Activated CD8-positive, alpha-beta T cell treated with anti-CD3 and anti-CD28 coated beads, Interleukin-2, amount 10 ng/mL, durations not matched to agents 7 days and 5 days (primary cell): ENCODE results near the gene PRKCA. TPM values are rescaled to one million over a fixed set of nuclear protein-coding genes. Genes with fewer than 3 reads are reported as not detected.

Experiments
- ATAC-seq: fragments of 150-1000 bp; cut with Tn5 transposase; one replicate; pipeline ENCODE4 v1.10.0; 2021; ENCODE audit warnings: moderate library complexity
- CTCF ChIA-PET: fragments of 350-600 bp; sonication (Branson Sonifier 250); formaldehyde crosslinking; loops from one replicate; lab custom pipeline; 2021; ENCODE audit warnings: antibody characterized with exemption; lab: Charles Lee
- POLR2A ChIA-PET: fragments of 350-600 bp; sonication (Branson Sonifier 250); formaldehyde crosslinking; loops from one replicate; lab custom pipeline; 2021; ENCODE audit warnings: antibody characterized with exemption; lab: Charles Lee
- DNase-seq: peaks from one replicate; pipeline ENCODE4 v3.0.0-alpha.2; 2020
- H3K27ac Mint-ChIP-seq: one replicate; pipeline ENCODE4 v1.8.0; 2021; ENCODE audit warnings: mild to moderate bottlenecking, mixed read lengths
- H3K27me3 Mint-ChIP-seq: one replicate; pipeline ENCODE4 v1.8.0; 2021; ENCODE audit warnings: low read depth, mixed read lengths
- H3K36me3 Mint-ChIP-seq: one replicate; pipeline ENCODE4 v1.8.0; 2021; ENCODE audit warnings: low read depth, mixed read lengths
- H3K4me1 Mint-ChIP-seq: one replicate; pipeline ENCODE4 v1.8.0; 2021; ENCODE audit warnings: low read depth, mixed read lengths
- H3K4me3 Mint-ChIP-seq: one replicate; pipeline ENCODE4 v1.8.0; 2021; ENCODE audit warnings: mild to moderate bottlenecking, mixed read lengths
- H3K9me3 Mint-ChIP-seq: one replicate; pipeline ENCODE4 v1.8.0; 2022; ENCODE audit warnings: mixed read lengths; ENCODE audit not compliant: insufficient read depth
- total RNA-seq, 2 experiments: library from RNA; stranded (reverse); gene quantifications; one replicate each; pipeline ENCODE4 v1.2.3, GENCODE V29; 2021

PRKCA gene
- total RNA-seq, 2 experiments from 2014 or later: 74.1 to 76.9 TPM

GRCh38 chr17:66769911-66770310 lies 467.5 kb downstream of the PRKCA start:
- ATAC-seq: no peak
- Mint-ChIP-seq H3K36me3 (peaks cover 24% of the 10 kb centered on the region), H3K27me3 (no peaks in the 10 kb centered on the region), H3K4me3 (no peak overlapping the region), H3K27ac (no peak overlapping the region), H3K4me1 (no peaks in the 10 kb centered on the region), H3K9me3 (no peaks in the 10 kb centered on the region)
- CTCF ChIA-PET: interaction anchor here (0.8 to 1.0 kb wide), 2 partner anchors 21 to 311 kb away, joined by 3 read pairs; no protein-coding TSS in a partner anchor
- no peak for DNase-seq
- POLR2A ChIA-PET: no interaction called here

GRCh38 chr17:66772148-66772812 lies 469.9 kb downstream of the PRKCA start:
- no peaks in the 10 kb centered on the region for H3K4me1 Mint-ChIP-seq
- H3K36me3 Mint-ChIP-seq: peaks cover 26% of the 10 kb centered on the region
- no peaks in the 10 kb centered on the region for H3K27me3 Mint-ChIP-seq
- no peaks in the 10 kb centered on the region for H3K9me3 Mint-ChIP-seq
- H3K27ac Mint-ChIP-seq: no peak overlapping the region
- ChIA-PET POLR2A (no interaction called here), CTCF (no interaction called here)
- ATAC-seq (no peak), DNase-seq (no peak)
- H3K4me3 Mint-ChIP-seq: no peak overlapping the region

GRCh38 chr17:66775271-66775670 lies 472.9 kb downstream of the PRKCA start:
- CTCF ChIA-PET: no interaction called here
- H3K27ac Mint-ChIP-seq: no peak overlapping the region

GRCh38 chr17:66775881-66776400 lies 473.5 kb downstream of the PRKCA start:
- no peak for ATAC-seq
- no peaks in the 10 kb centered on the region for H3K4me1 Mint-ChIP-seq
- no peak for DNase-seq
- no peak overlapping the region for H3K27ac Mint-ChIP-seq
- ChIA-PET POLR2A (no interaction called here), CTCF (interaction anchor here (1.5 kb wide), 1 partner anchor 48 kb away, joined by 4 read pairs; no protein-coding TSS in a partner anchor)
- H3K9me3 Mint-ChIP-seq: no peaks in the 10 kb centered on the region
- H3K36me3 Mint-ChIP-seq: peaks cover 27% of the 10 kb centered on the region
- H3K4me3 Mint-ChIP-seq: no peak overlapping the region
- no peaks in the 10 kb centered on the region for H3K27me3 Mint-ChIP-seq

More at GRCh38 chr17:66775271-66775670, 472.9 kb downstream of the PRKCA start:
- DNase-seq (no peak), ATAC-seq (no peak)
- no peaks in the 10 kb centered on the region for H3K4me1 Mint-ChIP-seq
- H3K4me3 Mint-ChIP-seq: no peak overlapping the region
- H3K27me3 Mint-ChIP-seq: no peaks in the 10 kb centered on the region
- peaks cover 30% of the 10 kb centered on the region for H3K36me3 Mint-ChIP-seq
- POLR2A ChIA-PET: no interaction called here
- H3K9me3 Mint-ChIP-seq: no peaks in the 10 kb centered on the region

GRCh38 chr17:66776999-66777688 lies 474.7 kb downstream of the PRKCA start:
- Mint-ChIP-seq H3K9me3 (no peaks in the 10 kb centered on the region), H3K27ac (no peak overlapping the region), H3K4me1 (no peaks in the 10 kb centered on the region), H3K36me3 (peaks cover 27% of the 10 kb centered on the region), H3K4me3 (no peak overlapping the region), H3K27me3 (no peaks in the 10 kb centered on the region)
- DNase-seq: no peak
- CTCF ChIA-PET: interaction anchor here (1.5 kb wide), 1 partner anchor 49 kb away, joined by 4 read pairs; no protein-coding TSS in a partner anchor
- POLR2A ChIA-PET: interaction anchor here (0.6 kb wide), 1 partner anchor 134 kb away, joined by 3 read pairs; no protein-coding TSS in a partner anchor
- ATAC-seq: no peak

- Mint-ChIP-seq H3K27ac (no peak overlapping the region), H3K4me1 (no peaks in the 10 kb centered on the region), H3K36me3 (peaks cover 27% of the 10 kb centered on the region), H3K9me3 (no peaks in the 10 kb centered on the region), H3K4me3 (no peak overlapping the region), H3K27me3 (no peaks in the 10 kb centered on the region)
- DNase-seq: no peak
- ATAC-seq: no peak
- ChIA-PET CTCF (no interaction called here), POLR2A (interaction anchor here (0.6 kb wide), 1 partner anchor 135 kb away, joined by 3 read pairs; no protein-coding TSS in a partner anchor)
These were observed 475.3 kb downstream of the PRKCA start for GRCh38 chr17:66777689-66778225.

GRCh38 chr17:66778531-66779236 lies 476.3 kb downstream of the PRKCA start:
- no peaks in the 10 kb centered on the region for H3K27me3 Mint-ChIP-seq
- peaks cover 27% of the 10 kb centered on the region for H3K36me3 Mint-ChIP-seq
- ATAC-seq: no peak
- POLR2A ChIA-PET: no interaction called here
- H3K4me1 Mint-ChIP-seq: no peaks in the 10 kb centered on the region
- H3K4me3 Mint-ChIP-seq: no peak overlapping the region
- CTCF ChIA-PET: no interaction called here
- H3K27ac Mint-ChIP-seq: no peak overlapping the region
- no peak for DNase-seq
- no peaks in the 10 kb centered on the region for H3K9me3 Mint-ChIP-seq

GRCh38 chr17:66779237-66779606 lies 476.8 kb downstream of the PRKCA start:
- Mint-ChIP-seq H3K4me3 (no peak overlapping the region), H3K27ac (no peak overlapping the region), H3K9me3 (no peaks in the 10 kb centered on the region), H3K4me1 (no peaks in the 10 kb centered on the region), H3K36me3 (peaks cover 25% of the 10 kb centered on the region), H3K27me3 (no peaks in the 10 kb centered on the region)
- ATAC-seq: no peak
- ChIA-PET POLR2A (no interaction called here), CTCF (no interaction called here)
- no peak for DNase-seq

- Mint-ChIP-seq H3K4me3 (no peak overlapping the region), H3K4me1 (no peaks in the 10 kb centered on the region), H3K27ac (no peak overlapping the region), H3K9me3 (no peaks in the 10 kb centered on the region), H3K27me3 (no peaks in the 10 kb centered on the region), H3K36me3 (peaks cover 17% of the 10 kb centered on the region)
- ATAC-seq (no peak), DNase-seq (no peak)
- POLR2A ChIA-PET: no interaction called here
- CTCF ChIA-PET: no interaction called here
These were observed 478.7 kb downstream of the PRKCA start for GRCh38 chr17:66781135-66781534.

GRCh38 chr17:66782851-66783250 lies 480.4 kb downstream of the PRKCA start:
- Mint-ChIP-seq H3K27ac (no peak overlapping the region), H3K27me3 (no peaks in the 10 kb centered on the region), H3K4me1 (no peaks in the 10 kb centered on the region), H3K9me3 (no peaks in the 10 kb centered on the region), H3K4me3 (no peak overlapping the region), H3K36me3 (peaks cover 21% of the 10 kb centered on the region)
- CTCF ChIA-PET: no interaction called here
- ATAC-seq (no peak), DNase-seq (no peak)
- POLR2A ChIA-PET: no interaction called here

- no peaks in the 10 kb centered on the region for H3K9me3 Mint-ChIP-seq
- CTCF ChIA-PET: no interaction called here
These were observed 481.4 kb downstream of the PRKCA start for GRCh38 chr17:66783656-66784381.

More at GRCh38 chr17:66783656-66784381, 481.4 kb downstream of the PRKCA start:
- DNase-seq (no peak), ATAC-seq (no peak)
- no peak overlapping the region for H3K27ac Mint-ChIP-seq
- no peaks in the 10 kb centered on the region for H3K27me3 Mint-ChIP-seq
- no peaks in the 10 kb centered on the region for H3K4me1 Mint-ChIP-seq
- H3K36me3 Mint-ChIP-seq: peaks cover 23% of the 10 kb centered on the region
- H3K4me3 Mint-ChIP-seq: no peak overlapping the region
- POLR2A ChIA-PET: no interaction called here
